H1 (cell line): ENCODE data around the gene P2RX2. TPM values are rescaled to one million over a fixed set of nuclear protein-coding genes. Genes with fewer than 3 reads are reported as not detected.

ENCODE experiments used
- CREB1 ChIP-seq: IDR thresholded peaks from 2 replicates; pipeline ENCODE4 v1.6.1; 2012; ENCODE audit warnings: inconsistent platforms
- EZH2 ChIP-seq: fragments of 200-600 bp; sonication (generic); IDR thresholded peaks from 2 replicates; pipeline ENCODE4 v1.7.1; 2012; ENCODE audit warnings: low read depth, mild to moderate bottlenecking, moderate library complexity, low read length, inconsistent platforms; ENCODE audit not compliant: severe bottlenecking
- KDM4A ChIP-seq: IDR thresholded peaks from one replicate; pipeline ENCODE4 v1.7.1; 2012; ENCODE audit warnings: low read depth, mild to moderate bottlenecking, moderate library complexity, low read length, inconsistent platforms; ENCODE audit not compliant: severe bottlenecking
- RAD21 ChIP-seq, 2 experiments: IDR thresholded peaks in 1 of 2; conservative IDR thresholded peaks in 1 of 2; 2 replicates each; pipeline ENCODE4 v1.6.1; 2011; ENCODE audit warnings: low read depth in 2 of 2, low read length in 2 of 2, improper control_type of control experiment in 1 of 2, inconsistent platforms in 1 of 2, mild to moderate bottlenecking in 1 of 2, moderate library complexity in 1 of 2
- RBBP5 ChIP-seq: IDR thresholded peaks from 2 replicates; pipeline ENCODE4 v1.7.1; 2012; ENCODE audit warnings: low read depth, mild to moderate bottlenecking, inconsistent platforms, low read length, moderate library complexity, borderline replicate concordance
- SP2 ChIP-seq: IDR thresholded peaks from 2 replicates; pipeline ENCODE4 v1.6.1; 2012; ENCODE audit warnings: mild to moderate bottlenecking, low read length, inconsistent platforms
- polyA plus RNA-seq, 7 experiments: library from polyadenylated mRNA; depleted of rRNA in 3 of 7; stranded (reverse) in 5 of 7; unstranded in 2 of 7; fragments of >200 nt in 5 of 7; fragments of 200-250 nt in 2 of 7; gene quantifications; 1 replicate in 5 of 7; 2 replicates in 1 of 7; 4 replicates in 1 of 7; pipeline versions ENCODE4 v1.2.1 to v1.2.3, GENCODE V29; 2011 to 2013; ENCODE audit warnings: missing spikeins in 2 of 7, mixed read lengths in 2 of 7
- total RNA-seq: library from RNA; stranded (reverse); fragmentation: NEBNext Ultra II Directional; extraction: Animal tissue kit (Norgen Biotek cat#: 25700); gene quantifications from 2 replicates; pipeline ENCODE4 v1.2.1, GENCODE V29; 2021
- TF ChIP-seq, protein P1 (sequence below): fragments of 300-600 bp; sonication (generic); IDR thresholded peaks from 2 replicates; pipeline ENCODE4 v1.7.1; 2012; ENCODE audit warnings: low read length, moderate library complexity, mild to moderate bottlenecking, inconsistent platforms; ENCODE audit not compliant: insufficient replicate concordance

P2RX2 gene
- total and polyA plus RNA-seq, 2 of the 8 experiments (the other 6 are each of a cell fraction or from before 2014, with no cell fraction given), result 0.84 to 2.2 TPM

DNA sequence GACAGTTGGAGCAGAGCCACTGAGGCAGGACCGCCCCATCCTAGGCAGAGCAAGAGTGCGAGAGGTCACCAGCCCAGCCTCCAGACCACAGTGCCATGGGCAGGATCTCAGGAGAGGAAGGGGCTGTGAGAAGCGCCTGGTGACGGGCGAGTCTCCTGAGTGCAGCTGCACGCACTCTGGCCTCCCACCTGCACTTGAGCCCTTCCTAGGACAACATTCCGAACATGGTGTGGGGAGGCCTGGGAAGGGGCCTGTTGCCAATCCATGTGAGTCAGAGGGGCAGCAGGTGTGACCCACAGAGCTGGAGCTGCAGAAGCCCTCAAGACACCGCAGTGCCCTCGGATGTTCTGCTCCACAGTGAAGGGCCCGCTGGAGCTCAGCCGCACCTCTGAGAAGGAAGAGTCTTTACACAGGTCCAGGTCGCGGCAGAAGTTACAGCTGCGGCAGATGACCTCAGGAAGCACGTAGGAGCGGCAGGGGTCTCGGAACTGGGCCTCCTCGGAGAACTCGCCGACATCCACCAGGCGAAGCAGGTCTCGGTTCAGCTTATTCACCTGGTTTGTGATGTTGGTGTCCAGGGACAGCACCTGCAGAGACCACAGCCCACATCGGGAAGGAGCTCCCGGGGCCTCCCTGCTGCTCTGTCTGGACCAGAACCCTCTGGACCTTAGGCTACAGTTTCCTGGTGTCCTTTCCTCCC lies 7.3 kb downstream of the P2RX2 start (continued):
- TF ChIP-seq, protein P1, sequence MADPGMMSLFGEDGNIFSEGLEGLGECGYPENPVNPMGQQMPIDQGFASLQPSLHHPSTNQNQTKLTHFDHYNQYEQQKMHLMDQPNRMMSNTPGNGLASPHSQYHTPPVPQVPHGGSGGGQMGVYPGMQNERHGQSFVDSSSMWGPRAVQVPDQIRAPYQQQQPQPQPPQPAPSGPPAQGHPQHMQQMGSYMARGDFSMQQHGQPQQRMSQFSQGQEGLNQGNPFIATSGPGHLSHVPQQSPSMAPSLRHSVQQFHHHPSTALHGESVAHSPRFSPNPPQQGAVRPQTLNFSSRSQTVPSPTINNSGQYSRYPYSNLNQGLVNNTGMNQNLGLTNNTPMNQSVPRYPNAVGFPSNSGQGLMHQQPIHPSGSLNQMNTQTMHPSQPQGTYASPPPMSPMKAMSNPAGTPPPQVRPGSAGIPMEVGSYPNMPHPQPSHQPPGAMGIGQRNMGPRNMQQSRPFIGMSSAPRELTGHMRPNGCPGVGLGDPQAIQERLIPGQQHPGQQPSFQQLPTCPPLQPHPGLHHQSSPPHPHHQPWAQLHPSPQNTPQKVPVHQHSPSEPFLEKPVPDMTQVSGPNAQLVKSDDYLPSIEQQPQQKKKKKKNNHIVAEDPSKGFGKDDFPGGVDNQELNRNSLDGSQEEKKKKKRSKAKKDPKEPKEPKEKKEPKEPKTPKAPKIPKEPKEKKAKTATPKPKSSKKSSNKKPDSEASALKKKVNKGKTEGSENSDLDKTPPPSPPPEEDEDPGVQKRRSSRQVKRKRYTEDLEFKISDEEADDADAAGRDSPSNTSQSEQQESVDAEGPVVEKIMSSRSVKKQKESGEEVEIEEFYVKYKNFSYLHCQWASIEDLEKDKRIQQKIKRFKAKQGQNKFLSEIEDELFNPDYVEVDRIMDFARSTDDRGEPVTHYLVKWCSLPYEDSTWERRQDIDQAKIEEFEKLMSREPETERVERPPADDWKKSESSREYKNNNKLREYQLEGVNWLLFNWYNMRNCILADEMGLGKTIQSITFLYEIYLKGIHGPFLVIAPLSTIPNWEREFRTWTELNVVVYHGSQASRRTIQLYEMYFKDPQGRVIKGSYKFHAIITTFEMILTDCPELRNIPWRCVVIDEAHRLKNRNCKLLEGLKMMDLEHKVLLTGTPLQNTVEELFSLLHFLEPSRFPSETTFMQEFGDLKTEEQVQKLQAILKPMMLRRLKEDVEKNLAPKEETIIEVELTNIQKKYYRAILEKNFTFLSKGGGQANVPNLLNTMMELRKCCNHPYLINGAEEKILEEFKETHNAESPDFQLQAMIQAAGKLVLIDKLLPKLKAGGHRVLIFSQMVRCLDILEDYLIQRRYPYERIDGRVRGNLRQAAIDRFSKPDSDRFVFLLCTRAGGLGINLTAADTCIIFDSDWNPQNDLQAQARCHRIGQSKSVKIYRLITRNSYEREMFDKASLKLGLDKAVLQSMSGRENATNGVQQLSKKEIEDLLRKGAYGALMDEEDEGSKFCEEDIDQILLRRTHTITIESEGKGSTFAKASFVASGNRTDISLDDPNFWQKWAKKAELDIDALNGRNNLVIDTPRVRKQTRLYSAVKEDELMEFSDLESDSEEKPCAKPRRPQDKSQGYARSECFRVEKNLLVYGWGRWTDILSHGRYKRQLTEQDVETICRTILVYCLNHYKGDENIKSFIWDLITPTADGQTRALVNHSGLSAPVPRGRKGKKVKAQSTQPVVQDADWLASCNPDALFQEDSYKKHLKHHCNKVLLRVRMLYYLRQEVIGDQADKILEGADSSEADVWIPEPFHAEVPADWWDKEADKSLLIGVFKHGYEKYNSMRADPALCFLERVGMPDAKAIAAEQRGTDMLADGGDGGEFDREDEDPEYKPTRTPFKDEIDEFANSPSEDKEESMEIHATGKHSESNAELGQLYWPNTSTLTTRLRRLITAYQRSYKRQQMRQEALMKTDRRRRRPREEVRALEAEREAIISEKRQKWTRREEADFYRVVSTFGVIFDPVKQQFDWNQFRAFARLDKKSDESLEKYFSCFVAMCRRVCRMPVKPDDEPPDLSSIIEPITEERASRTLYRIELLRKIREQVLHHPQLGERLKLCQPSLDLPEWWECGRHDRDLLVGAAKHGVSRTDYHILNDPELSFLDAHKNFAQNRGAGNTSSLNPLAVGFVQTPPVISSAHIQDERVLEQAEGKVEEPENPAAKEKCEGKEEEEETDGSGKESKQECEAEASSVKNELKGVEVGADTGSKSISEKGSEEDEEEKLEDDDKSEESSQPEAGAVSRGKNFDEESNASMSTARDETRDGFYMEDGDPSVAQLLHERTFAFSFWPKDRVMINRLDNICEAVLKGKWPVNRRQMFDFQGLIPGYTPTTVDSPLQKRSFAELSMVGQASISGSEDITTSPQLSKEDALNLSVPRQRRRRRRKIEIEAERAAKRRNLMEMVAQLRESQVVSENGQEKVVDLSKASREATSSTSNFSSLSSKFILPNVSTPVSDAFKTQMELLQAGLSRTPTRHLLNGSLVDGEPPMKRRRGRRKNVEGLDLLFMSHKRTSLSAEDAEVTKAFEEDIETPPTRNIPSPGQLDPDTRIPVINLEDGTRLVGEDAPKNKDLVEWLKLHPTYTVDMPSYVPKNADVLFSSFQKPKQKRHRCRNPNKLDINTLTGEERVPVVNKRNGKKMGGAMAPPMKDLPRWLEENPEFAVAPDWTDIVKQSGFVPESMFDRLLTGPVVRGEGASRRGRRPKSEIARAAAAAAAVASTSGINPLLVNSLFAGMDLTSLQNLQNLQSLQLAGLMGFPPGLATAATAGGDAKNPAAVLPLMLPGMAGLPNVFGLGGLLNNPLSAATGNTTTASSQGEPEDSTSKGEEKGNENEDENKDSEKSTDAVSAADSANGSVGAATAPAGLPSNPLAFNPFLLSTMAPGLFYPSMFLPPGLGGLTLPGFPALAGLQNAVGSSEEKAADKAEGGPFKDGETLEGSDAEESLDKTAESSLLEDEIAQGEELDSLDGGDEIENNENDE, result no peak
- TF ChIP-seq RAD21 (IDR thresholded peaks at IDR 0.05 in 1 of 2, conservative IDR thresholded peaks at IDR 0.05 in 1 of 2; ENCODE audit: low read depth in 2 of 2, low read length in 2 of 2) (no peak), SP2 (no peak), RBBP5 (no peak), EZH2 (no peak), KDM4A (no peak), CREB1 (no peak)
